HEK293 (cell line): ENCODE measurements around the gene TAC4.

Experiments
- CTCF ChIA-PET: fragments of 350-600 bp; formaldehyde crosslinking; extraction: SDS; loops from one replicate; lab custom pipeline; 2021; ENCODE audit warnings: antibody characterized with exemption; lab: Yijun Ruan, JAX
- POLR2A ChIA-PET: fragments of 300-600 bp; formaldehyde crosslinking; extraction: SDS; loops from one replicate; lab custom pipeline; 2020; ENCODE audit warnings: antibody characterized with exemption, inconsistent platforms; lab: Yijun Ruan, JAX
- H3K27ac ChIP-seq: fragments of 200-500 bp; sonication (Bioruptor generic); 2 replicates; pipeline ENCODE4 v1.5.1; 2014; ENCODE audit warnings: low read depth, low read length, control low read depth, inconsistent platforms; ENCODE audit errors: extremely low read depth
- H3K36me3 ChIP-seq, 2 experiments: fragments of 200-500 bp in 1 of 2; sonication (Bioruptor generic) in 1 of 2; 1 replicate in 1 of 2; 2 replicates in 1 of 2; pipeline ENCODE4 v1.5.1; 2014 to 2017; ENCODE audit warnings: inconsistent platforms in 2 of 2, low read length in 2 of 2; ENCODE audit not compliant: control insufficient read depth in 2 of 2, insufficient read depth in 1 of 2
- H3K4me1 ChIP-seq: fragments of 200-500 bp; sonication (Bioruptor generic); 2 replicates; pipeline ENCODE4 v1.5.1; 2014; ENCODE audit warnings: mild to moderate bottlenecking, low read length, inconsistent platforms; ENCODE audit not compliant: control insufficient read depth, insufficient read depth
- H3K4me3 ChIP-seq: 2 replicates; pipeline ENCODE4 v1.5.1; 2011; ENCODE audit warnings: low read depth, mild to moderate bottlenecking, control low read depth, low read length, moderate library complexity
- H3K9me3 ChIP-seq: fragments of 200-500 bp; sonication (Bioruptor generic); 2 replicates; pipeline ENCODE4 v1.5.1; 2014; ENCODE audit warnings: low read depth, low read length, inconsistent platforms; ENCODE audit not compliant: control insufficient read depth, insufficient read depth
- EGR2 ChIP-seq: fragments of 450-650 bp; formaldehyde crosslinking; IDR thresholded peaks from 2 replicates; pipeline ENCODE4 v1.5.1; 2016; ENCODE audit warnings: low read depth, missing biosample characterization, missing genetic modification characterization
- GLIS1 ChIP-seq: fragments of 450-650 bp; formaldehyde crosslinking; IDR thresholded peaks from 2 replicates; pipeline ENCODE4 v1.5.1; 2016; ENCODE audit warnings: missing biosample characterization, missing genetic modification characterization
- GLIS2 ChIP-seq: fragments of 450-650 bp; formaldehyde crosslinking; IDR thresholded peaks from 2 replicates; pipeline ENCODE4 v1.5.1; 2016; ENCODE audit warnings: missing biosample characterization, missing genetic modification characterization
- KLF8 ChIP-seq: fragments of 450-650 bp; formaldehyde crosslinking; IDR thresholded peaks from 2 replicates; pipeline ENCODE4 v1.5.1; 2016; ENCODE audit warnings: missing biosample characterization, missing genetic modification characterization
- OSR2 ChIP-seq: fragments of 450-650 bp; formaldehyde crosslinking; IDR thresholded peaks from 2 replicates; pipeline ENCODE4 v1.5.1; 2016; ENCODE audit warnings: missing biosample characterization, missing genetic modification characterization
- PRDM1 ChIP-seq: fragments of 450-650 bp; formaldehyde crosslinking; IDR thresholded peaks from 2 replicates; pipeline ENCODE4; 2016; ENCODE audit warnings: missing biosample characterization, missing genetic modification characterization
- SP7 ChIP-seq: fragments of 450-650 bp; formaldehyde crosslinking; IDR thresholded peaks from 2 replicates; pipeline ENCODE4 v1.5.1; 2016; ENCODE audit warnings: missing biosample characterization, missing genetic modification characterization
- ZBTB17 ChIP-seq: fragments of 450-650 bp; formaldehyde crosslinking; IDR thresholded peaks from 2 replicates; pipeline ENCODE4 v1.5.1; 2016; ENCODE audit warnings: missing biosample characterization, missing genetic modification characterization
- ZFHX2 ChIP-seq: fragments of 450-650 bp; formaldehyde crosslinking; conservative IDR thresholded peaks from 2 replicates; pipeline ENCODE4 v1.5.1; 2016; ENCODE audit warnings: missing biosample characterization, missing genetic modification characterization
- ZFP37 ChIP-seq: fragments of 450-650 bp; formaldehyde crosslinking; IDR thresholded peaks from 2 replicates; pipeline ENCODE4 v1.5.1; 2016; ENCODE audit warnings: missing biosample characterization, missing genetic modification characterization
- ZIC2 ChIP-seq: fragments of 450-650 bp; formaldehyde crosslinking; IDR thresholded peaks from 2 replicates; pipeline ENCODE4 v1.5.1; 2016; ENCODE audit warnings: missing biosample characterization, missing genetic modification characterization
- ZNF302 ChIP-seq: fragments of 450-650 bp; formaldehyde crosslinking; IDR thresholded peaks from 2 replicates; pipeline ENCODE4 v1.5.1; 2016; ENCODE audit warnings: missing biosample characterization, missing genetic modification characterization, low read depth
- ZNF654 ChIP-seq: fragments of 450-650 bp; formaldehyde crosslinking; IDR thresholded peaks from 2 replicates; pipeline ENCODE4 v1.5.1; 2016; ENCODE audit warnings: low read depth, missing biosample characterization, missing genetic modification characterization
- ZNF664 ChIP-seq: fragments of 450-650 bp; formaldehyde crosslinking; IDR thresholded peaks from 2 replicates; pipeline ENCODE4 v1.5.1; 2016; ENCODE audit warnings: missing biosample characterization, missing genetic modification characterization
- ZXDB ChIP-seq: fragments of 450-650 bp; formaldehyde crosslinking; IDR thresholded peaks from 2 replicates; pipeline ENCODE4 v1.5.1; 2016; ENCODE audit warnings: missing biosample characterization, missing genetic modification characterization
- TF ChIP-seq, protein P1 (sequence below): fragments of 450-650 bp; formaldehyde crosslinking; IDR thresholded peaks from 2 replicates; pipeline ENCODE4 v1.5.1; 2016; ENCODE audit warnings: missing biosample characterization, missing genetic modification characterization
- TF ChIP-seq, protein P2 (sequence below): fragments of 450-650 bp; formaldehyde crosslinking; conservative IDR thresholded peaks from 2 replicates; pipeline ENCODE4 v1.5.1; 2016; ENCODE audit warnings: low read depth, missing biosample characterization, missing genetic modification characterization
- TF ChIP-seq, protein P3 (sequence below): fragments of 450-650 bp; formaldehyde crosslinking; IDR thresholded peaks from 2 replicates; pipeline ENCODE4 v1.5.1; 2016; ENCODE audit warnings: missing biosample characterization, missing genetic modification characterization
- TF ChIP-seq, protein P4 (sequence below): fragments of 450-650 bp; formaldehyde crosslinking; IDR thresholded peaks from 2 replicates; pipeline ENCODE4 v1.5.1; 2016; ENCODE audit warnings: missing biosample characterization, missing genetic modification characterization
- TF ChIP-seq, protein P5 (sequence below): fragments of 450-650 bp; formaldehyde crosslinking; IDR thresholded peaks from 2 replicates; pipeline ENCODE4 v1.5.1; 2016; ENCODE audit warnings: missing biosample characterization, missing genetic modification characterization
- TF ChIP-seq, protein P6 (sequence below): fragments of 450-650 bp; formaldehyde crosslinking; IDR thresholded peaks from 2 replicates; pipeline ENCODE4 v1.5.1; 2016; ENCODE audit warnings: missing biosample characterization, missing genetic modification characterization
- TF ChIP-seq, protein P7 (sequence below): fragments of 450-650 bp; formaldehyde crosslinking; IDR thresholded peaks from 2 replicates; pipeline ENCODE4 v1.5.1; 2016; ENCODE audit warnings: missing biosample characterization, missing genetic modification characterization, low read depth

Gene TAC4

DNA sequence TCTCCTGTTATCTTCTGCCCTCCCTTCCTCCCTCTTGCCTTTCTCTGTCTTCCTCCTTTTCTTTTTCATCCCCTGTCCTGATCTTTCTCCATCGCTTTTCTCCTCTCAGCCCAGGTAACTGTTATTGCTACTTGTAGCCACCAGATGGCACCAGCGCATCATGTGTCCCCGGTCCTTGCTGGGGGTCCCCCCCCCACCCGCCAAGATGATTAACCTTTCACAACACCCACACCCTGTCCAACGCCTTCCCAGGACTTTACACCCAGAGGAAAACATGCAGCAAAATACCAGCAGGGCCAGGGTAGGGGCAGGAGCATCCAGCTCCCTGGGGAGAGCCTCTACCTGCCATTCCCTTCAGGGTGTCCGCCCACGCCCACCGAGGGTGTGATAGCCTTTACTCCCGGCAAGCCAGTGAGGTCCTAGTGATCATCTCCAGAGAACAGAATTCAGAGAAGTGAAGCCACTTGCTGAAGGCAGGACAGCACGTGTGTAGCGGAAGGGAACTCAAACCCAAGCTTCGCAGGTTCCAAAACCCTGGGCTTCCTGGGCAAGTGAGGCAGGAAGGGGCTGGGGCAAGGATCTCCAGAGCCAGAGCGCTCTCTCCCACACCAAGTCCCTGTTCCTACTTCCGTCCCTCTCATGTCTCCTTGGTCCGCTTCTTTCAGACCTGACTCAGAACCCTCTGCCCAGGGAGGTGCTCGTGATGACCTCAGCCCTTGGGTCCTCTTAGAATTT lies 13.4 kb upstream of the TAC4 start:
- H3K9me3 ChIP-seq = no peaks in the 10 kb centered on the region
- no peak overlapping the region for H3K27ac ChIP-seq
- ChIA-PET CTCF (interaction anchor here (0.6 to 17.9 kb wide), 19 partner anchors 10 to 261 kb away, joined by 3 to 526 read pairs (median 4); partner anchors contain the start of gene DLX3), POLR2A (interaction anchor here (1.0 to 1.2 kb wide), 2 partner anchors 134 to 136 kb away, joined by 3 to 6 read pairs; partner anchors contain the start of gene DLX3)
- no peaks in the 10 kb centered on the region for H3K36me3 ChIP-seq
- H3K4me3 ChIP-seq = no peak overlapping the region
- H3K4me1 ChIP-seq = no peaks in the 10 kb centered on the region
- TF ChIP-seq, protein P1, sequence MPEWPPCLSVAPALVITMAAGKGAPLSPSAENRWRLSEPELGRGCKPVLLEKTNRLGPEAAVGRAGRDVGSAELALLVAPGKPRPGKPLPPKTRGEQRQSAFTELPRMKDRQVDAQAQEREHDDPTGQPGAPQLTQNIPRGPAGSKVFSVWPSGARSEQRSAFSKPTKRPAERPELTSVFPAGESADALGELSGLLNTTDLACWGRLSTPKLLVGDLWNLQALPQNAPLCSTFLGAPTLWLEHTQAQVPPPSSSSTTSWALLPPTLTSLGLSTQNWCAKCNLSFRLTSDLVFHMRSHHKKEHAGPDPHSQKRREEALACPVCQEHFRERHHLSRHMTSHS (tag by site-specific recombination) = no peak
- TF ChIP-seq ZNF664 (tag by site-specific recombination) (no peak), ZIC2 (peak; percentile 47), KLF8 (tag by site-specific recombination) (peak; percentile 53; the same call in 1 of the 2 replicates), GLIS1 (tag by site-specific recombination) (peak; percentile 98), ZFP37 (tag by site-specific recombination) (no peak), ZFHX2 (tag by site-specific recombination) (peak; percentile 93), PRDM1 (peak; percentile 90), SP7 (tag by site-specific recombination) (0 out of 2 replicates have a peak, but pooled peaks have one; percentile 53), OSR2 (no peak), EGR2 (tag by site-specific recombination) (peak; percentile 93), ZNF302 (tag by site-specific recombination) (no peak), ZBTB17 (tag by site-specific recombination) (peak; percentile 49; the same call in 1 of the 2 replicates), GLIS2 (tag by site-specific recombination) (peak; percentile 96), ZXDB (tag by site-specific recombination) (0 out of 2 replicates have a peak, but pooled peaks have one; percentile 15), ZNF654 (tag by site-specific recombination) (peak; percentile 92)
- TF ChIP-seq, protein P2, sequence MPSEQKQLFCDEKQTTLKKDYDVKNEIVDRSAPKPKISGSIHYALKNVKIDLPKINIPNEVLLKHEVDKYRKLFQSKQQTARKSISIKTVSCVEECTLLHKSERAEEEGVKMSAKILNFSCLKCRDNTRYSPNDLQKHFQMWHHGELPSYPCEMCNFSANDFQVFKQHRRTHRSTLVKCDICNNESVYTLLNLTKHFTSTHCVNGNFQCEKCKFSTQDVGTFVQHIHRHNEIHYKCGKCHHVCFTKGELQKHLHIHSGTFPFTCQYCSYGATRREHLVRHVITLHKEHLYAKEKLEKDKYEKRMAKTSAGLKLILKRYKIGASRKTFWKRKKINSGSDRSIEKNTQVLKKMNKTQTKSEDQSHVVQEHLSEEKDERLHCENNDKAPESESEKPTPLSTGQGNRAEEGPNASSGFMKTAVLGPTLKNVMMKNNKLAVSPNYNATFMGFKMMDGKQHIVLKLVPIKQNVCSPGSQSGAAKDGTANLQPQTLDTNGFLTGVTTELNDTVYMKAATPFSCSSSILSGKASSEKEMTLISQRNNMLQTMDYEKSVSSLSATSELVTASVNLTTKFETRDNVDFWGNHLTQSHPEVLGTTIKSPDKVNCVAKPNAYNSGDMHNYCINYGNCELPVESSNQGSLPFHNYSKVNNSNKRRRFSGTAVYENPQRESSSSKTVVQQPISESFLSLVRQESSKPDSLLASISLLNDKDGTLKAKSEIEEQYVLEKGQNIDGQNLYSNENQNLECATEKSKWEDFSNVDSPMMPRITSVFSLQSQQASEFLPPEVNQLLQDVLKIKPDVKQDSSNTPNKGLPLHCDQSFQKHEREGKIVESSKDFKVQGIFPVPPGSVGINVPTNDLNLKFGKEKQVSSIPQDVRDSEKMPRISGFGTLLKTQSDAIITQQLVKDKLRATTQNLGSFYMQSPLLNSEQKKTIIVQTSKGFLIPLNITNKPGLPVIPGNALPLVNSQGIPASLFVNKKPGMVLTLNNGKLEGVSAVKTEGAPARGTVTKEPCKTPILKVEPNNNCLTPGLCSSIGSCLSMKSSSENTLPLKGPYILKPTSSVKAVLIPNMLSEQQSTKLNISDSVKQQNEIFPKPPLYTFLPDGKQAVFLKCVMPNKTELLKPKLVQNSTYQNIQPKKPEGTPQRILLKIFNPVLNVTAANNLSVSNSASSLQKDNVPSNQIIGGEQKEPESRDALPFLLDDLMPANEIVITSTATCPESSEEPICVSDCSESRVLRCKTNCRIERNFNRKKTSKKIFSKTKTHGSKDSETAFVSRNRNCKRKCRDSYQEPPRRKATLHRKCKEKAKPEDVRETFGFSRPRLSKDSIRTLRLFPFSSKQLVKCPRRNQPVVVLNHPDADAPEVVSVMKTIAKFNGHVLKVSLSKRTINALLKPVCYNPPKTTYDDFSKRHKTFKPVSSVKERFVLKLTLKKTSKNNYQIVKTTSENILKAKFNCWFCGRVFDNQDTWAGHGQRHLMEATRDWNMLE = no peak
- TF ChIP-seq, protein P3, sequence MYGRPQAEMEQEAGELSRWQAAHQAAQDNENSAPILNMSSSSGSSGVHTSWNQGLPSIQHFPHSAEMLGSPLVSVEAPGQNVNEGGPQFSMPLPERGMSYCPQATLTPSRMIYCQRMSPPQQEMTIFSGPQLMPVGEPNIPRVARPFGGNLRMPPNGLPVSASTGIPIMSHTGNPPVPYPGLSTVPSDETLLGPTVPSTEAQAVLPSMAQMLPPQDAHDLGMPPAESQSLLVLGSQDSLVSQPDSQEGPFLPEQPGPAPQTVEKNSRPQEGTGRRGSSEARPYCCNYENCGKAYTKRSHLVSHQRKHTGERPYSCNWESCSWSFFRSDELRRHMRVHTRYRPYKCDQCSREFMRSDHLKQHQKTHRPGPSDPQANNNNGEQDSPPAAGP (tag by site-specific recombination) = peak; percentile 87
- TF ChIP-seq, protein P4, sequence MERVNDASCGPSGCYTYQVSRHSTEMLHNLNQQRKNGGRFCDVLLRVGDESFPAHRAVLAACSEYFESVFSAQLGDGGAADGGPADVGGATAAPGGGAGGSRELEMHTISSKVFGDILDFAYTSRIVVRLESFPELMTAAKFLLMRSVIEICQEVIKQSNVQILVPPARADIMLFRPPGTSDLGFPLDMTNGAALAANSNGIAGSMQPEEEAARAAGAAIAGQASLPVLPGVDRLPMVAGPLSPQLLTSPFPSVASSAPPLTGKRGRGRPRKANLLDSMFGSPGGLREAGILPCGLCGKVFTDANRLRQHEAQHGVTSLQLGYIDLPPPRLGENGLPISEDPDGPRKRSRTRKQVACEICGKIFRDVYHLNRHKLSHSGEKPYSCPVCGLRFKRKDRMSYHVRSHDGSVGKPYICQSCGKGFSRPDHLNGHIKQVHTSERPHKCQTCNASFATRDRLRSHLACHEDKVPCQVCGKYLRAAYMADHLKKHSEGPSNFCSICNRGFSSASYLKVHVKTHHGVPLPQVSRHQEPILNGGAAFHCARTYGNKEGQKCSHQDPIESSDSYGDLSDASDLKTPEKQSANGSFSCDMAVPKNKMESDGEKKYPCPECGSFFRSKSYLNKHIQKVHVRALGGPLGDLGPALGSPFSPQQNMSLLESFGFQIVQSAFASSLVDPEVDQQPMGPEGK (tag by site-specific recombination) = peak; percentile 98
- TF ChIP-seq, protein P5, sequence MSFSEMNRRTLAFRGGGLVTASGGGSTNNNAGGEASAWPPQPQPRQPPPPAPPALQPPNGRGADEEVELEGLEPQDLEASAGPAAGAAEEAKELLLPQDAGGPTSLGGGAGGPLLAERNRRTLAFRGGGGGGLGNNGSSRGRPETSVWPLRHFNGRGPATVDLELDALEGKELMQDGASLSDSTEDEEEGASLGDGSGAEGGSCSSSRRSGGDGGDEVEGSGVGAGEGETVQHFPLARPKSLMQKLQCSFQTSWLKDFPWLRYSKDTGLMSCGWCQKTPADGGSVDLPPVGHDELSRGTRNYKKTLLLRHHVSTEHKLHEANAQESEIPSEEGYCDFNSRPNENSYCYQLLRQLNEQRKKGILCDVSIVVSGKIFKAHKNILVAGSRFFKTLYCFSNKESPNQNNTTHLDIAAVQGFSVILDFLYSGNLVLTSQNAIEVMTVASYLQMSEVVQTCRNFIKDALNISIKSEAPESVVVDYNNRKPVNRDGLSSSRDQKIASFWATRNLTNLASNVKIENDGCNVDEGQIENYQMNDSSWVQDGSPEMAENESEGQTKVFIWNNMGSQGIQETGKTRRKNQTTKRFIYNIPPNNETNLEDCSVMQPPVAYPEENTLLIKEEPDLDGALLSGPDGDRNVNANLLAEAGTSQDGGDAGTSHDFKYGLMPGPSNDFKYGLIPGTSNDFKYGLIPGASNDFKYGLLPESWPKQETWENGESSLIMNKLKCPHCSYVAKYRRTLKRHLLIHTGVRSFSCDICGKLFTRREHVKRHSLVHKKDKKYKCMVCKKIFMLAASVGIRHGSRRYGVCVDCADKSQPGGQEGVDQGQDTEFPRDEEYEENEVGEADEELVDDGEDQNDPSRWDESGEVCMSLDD (tag by site-specific recombination) = peak; percentile 60
- TF ChIP-seq, protein P6, sequence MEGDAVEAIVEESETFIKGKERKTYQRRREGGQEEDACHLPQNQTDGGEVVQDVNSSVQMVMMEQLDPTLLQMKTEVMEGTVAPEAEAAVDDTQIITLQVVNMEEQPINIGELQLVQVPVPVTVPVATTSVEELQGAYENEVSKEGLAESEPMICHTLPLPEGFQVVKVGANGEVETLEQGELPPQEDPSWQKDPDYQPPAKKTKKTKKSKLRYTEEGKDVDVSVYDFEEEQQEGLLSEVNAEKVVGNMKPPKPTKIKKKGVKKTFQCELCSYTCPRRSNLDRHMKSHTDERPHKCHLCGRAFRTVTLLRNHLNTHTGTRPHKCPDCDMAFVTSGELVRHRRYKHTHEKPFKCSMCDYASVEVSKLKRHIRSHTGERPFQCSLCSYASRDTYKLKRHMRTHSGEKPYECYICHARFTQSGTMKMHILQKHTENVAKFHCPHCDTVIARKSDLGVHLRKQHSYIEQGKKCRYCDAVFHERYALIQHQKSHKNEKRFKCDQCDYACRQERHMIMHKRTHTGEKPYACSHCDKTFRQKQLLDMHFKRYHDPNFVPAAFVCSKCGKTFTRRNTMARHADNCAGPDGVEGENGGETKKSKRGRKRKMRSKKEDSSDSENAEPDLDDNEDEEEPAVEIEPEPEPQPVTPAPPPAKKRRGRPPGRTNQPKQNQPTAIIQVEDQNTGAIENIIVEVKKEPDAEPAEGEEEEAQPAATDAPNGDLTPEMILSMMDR (tag by site-specific recombination) = peak; percentile 89
- TF ChIP-seq, protein P7, sequence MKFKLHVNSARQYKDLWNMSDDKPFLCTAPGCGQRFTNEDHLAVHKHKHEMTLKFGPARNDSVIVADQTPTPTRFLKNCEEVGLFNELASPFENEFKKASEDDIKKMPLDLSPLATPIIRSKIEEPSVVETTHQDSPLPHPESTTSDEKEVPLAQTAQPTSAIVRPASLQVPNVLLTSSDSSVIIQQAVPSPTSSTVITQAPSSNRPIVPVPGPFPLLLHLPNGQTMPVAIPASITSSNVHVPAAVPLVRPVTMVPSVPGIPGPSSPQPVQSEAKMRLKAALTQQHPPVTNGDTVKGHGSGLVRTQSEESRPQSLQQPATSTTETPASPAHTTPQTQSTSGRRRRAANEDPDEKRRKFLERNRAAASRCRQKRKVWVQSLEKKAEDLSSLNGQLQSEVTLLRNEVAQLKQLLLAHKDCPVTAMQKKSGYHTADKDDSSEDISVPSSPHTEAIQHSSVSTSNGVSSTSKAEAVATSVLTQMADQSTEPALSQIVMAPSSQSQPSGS = no peak
